Endothelial cell of umbilical vein (primary cell): ENCODE measurements around the gene ST3GAL5. TPM values are rescaled to one million over a fixed set of nuclear protein-coding genes. Genes with fewer than 3 reads are reported as not detected.

Source experiments
- BruUV-seq: library from RNA; stranded (reverse); fragments of 400-500 nt; replicated peaks from 2 replicates; lab custom pipeline; 2021; lab: Mats Ljungman, UMichigan
- CTCF ChIA-PET: fragments of 300-600, 350-600 bp; sonication (Branson Sonifier 250); formaldehyde crosslinking; loops from one replicate; lab custom pipeline; 2021; ENCODE audit warnings: antibody characterized with exemption, inconsistent platforms; lab: Charles Lee
- POLR2A ChIA-PET: fragments of 300-600, 350-600 bp; sonication (Branson Sonifier 250); formaldehyde crosslinking; loops from one replicate; lab custom pipeline; 2021; ENCODE audit warnings: antibody characterized with exemption, inconsistent platforms; lab: Charles Lee
- DNase-seq: peaks from one replicate; pipeline ENCODE4 v3.0.0-alpha.2; 2011; ENCODE audit warnings: low read depth, low spot score
- FAIRE-seq: peaks from 2 replicates; lab custom pipeline; 2011; peaks lifted over from hg19 to GRCh38; lab: Jason Lieb, UNC
- H2AFZ ChIP-seq: 2 replicates; pipeline ENCODE4 v1.6.0; 2012; ENCODE audit warnings: low read depth, low read length, control low read depth, inconsistent platforms
- H3K27ac ChIP-seq: 2 replicates; pipeline ENCODE4 v1.5.1; 2011; ENCODE audit warnings: low read depth, mild to moderate bottlenecking, control low read depth, low read length, moderate library complexity; ENCODE audit not compliant: insufficient read depth
- H3K27me3 ChIP-seq, 2 experiments: 2 replicates each; pipeline versions ENCODE4 v1.6.0 to v1.6.1; 2011; ENCODE audit warnings: low read length in 2 of 2, mixed read lengths in 1 of 2; ENCODE audit not compliant: control insufficient read depth in 2 of 2, insufficient read depth in 2 of 2
- H3K36me3 ChIP-seq, 2 experiments: 2 replicates in 1 of 2; 3 replicates in 1 of 2; pipeline ENCODE4 v1.5.1; 2011; ENCODE audit warnings: low read length in 2 of 2, mild to moderate bottlenecking in 1 of 2, moderate library complexity in 1 of 2; ENCODE audit not compliant: control insufficient read depth in 2 of 2, insufficient read depth in 2 of 2; ENCODE audit errors: extremely low read depth in 1 of 2
- H3K4me1 ChIP-seq: 3 replicates; pipeline ENCODE4 v1.5.1; 2011; ENCODE audit warnings: mild to moderate bottlenecking, low read length; ENCODE audit not compliant: control insufficient read depth, insufficient read depth; ENCODE audit errors: extremely low read depth
- H3K4me2 ChIP-seq: 2 replicates; pipeline ENCODE4 v1.6.1; 2011; ENCODE audit warnings: low read length, control low read depth, mixed read lengths; ENCODE audit not compliant: insufficient read depth
- H3K4me3 ChIP-seq, 3 experiments: fragments of 200-600 bp in 1 of 3; sonication (generic), shearing (Covaris generic) in 1 of 3; replicated peaks in 1 of 3; 2 replicates each; pipeline ENCODE4 v1.5.1; 2011 to 2016; ENCODE audit warnings: control low read depth in 3 of 3, low read length in 3 of 3, mild to moderate bottlenecking in 2 of 3, inconsistent platforms in 1 of 3, low read depth in 1 of 3, moderate library complexity in 1 of 3; ENCODE audit not compliant: insufficient read depth in 1 of 3
- H3K79me2 ChIP-seq: 2 replicates; pipeline ENCODE4 v1.6.0; 2012; ENCODE audit warnings: low read length, inconsistent platforms; ENCODE audit not compliant: control insufficient read depth, insufficient read depth
- H3K9ac ChIP-seq: replicated peaks from 2 replicates; pipeline ENCODE3; 2011; ENCODE audit warnings: low read length, control low read depth; ENCODE audit not compliant: insufficient read depth; ENCODE audit errors: extremely low read depth
- H3K9me1 ChIP-seq: replicated peaks from 3 replicates; pipeline ENCODE4 v1.6.0; 2011; ENCODE audit warnings: mild to moderate bottlenecking, low read length; ENCODE audit not compliant: control insufficient read depth, insufficient read depth; ENCODE audit errors: extremely low read depth
- H3K9me3 ChIP-seq: replicated peaks from 2 replicates; pipeline ENCODE4 v1.5.1; 2012; ENCODE audit warnings: low read length, inconsistent platforms; ENCODE audit not compliant: control insufficient read depth, insufficient read depth
- H4K20me1 ChIP-seq: replicated peaks from 2 replicates; pipeline ENCODE3; 2011; ENCODE audit warnings: mild to moderate bottlenecking, low read length; ENCODE audit not compliant: control insufficient read depth, insufficient read depth; ENCODE audit errors: extremely low read depth
- EZH2 ChIP-seq: IDR thresholded peaks from 2 replicates; pipeline ENCODE4 v1.6.1; 2012; ENCODE audit warnings: borderline replicate concordance, low read depth, mild to moderate bottlenecking, moderate library complexity, low read length, inconsistent platforms; ENCODE audit not compliant: severe bottlenecking
- FOS ChIP-seq: IDR thresholded peaks from 2 replicates; pipeline ENCODE4 v1.6.1; 2011; ENCODE audit warnings: mild to moderate bottlenecking, low read length, moderate library complexity, borderline replicate concordance; ENCODE audit not compliant: insufficient read depth
- GATA2 ChIP-seq: IDR thresholded peaks from 2 replicates; pipeline ENCODE4 v1.7.0; 2011; ENCODE audit warnings: low read depth, mild to moderate bottlenecking, moderate library complexity, mixed read lengths, low read length; ENCODE audit not compliant: insufficient read length, insufficient read depth
- JUN ChIP-seq: IDR thresholded peaks from 2 replicates; pipeline ENCODE4 v1.6.1; 2011; ENCODE audit warnings: borderline replicate concordance, low read depth; ENCODE audit not compliant: insufficient read length, insufficient read depth
- MYC ChIP-seq: IDR thresholded peaks from one replicate; pipeline ENCODE4 v1.6.1; 2011; ENCODE audit warnings: mild to moderate bottlenecking, low read depth, low read length
- POLR2A ChIP-seq: IDR thresholded peaks from 2 replicates; pipeline ENCODE4 v1.6.1; 2012; ENCODE audit warnings: low read depth, mild to moderate bottlenecking, control low read depth, low read length
- POLR2AphosphoS5 ChIP-seq: IDR thresholded peaks from 2 replicates; pipeline ENCODE4 v1.6.1; 2012; ENCODE audit warnings: low read depth, mild to moderate bottlenecking, control low read depth, low read length, moderate library complexity; ENCODE audit not compliant: insufficient read depth
- dilution Hi-C: fragments of 300-500 bp; cut with MboI; formaldehyde crosslinking; loops from one replicate; pipeline ENCODE4 v1.15.0; 2019; ENCODE audit warnings: low sequenced_read_pairs; ENCODE audit not compliant: extremely low pct_ligation_motif_present
- intact Hi-C: fragments of 100-400 bp; cut with micrococcal nuclease; formaldehyde crosslinking; loops from one replicate; pipeline ENCODE4 v1.10.0; 2022
- polyA plus RNA-seq, 4 experiments: library from polyadenylated mRNA; depleted of rRNA in 3 of 4; stranded (reverse) in 3 of 4; unstranded in 1 of 4; fragments of >200 nt; gene quantifications; 2 replicates each; pipeline versions ENCODE4 v1.2.1 to v1.2.3, GENCODE V29; 2011 to 2012; ENCODE audit warnings: missing spikeins in 1 of 4
- total RNA-seq: library from RNA; stranded (reverse); gene quantifications from 2 replicates; pipeline ENCODE4 v1.2.3, GENCODE V29; 2021
- TF ChIP-seq, protein P1 (sequence below), 2 donors: IDR thresholded peaks; 1 replicate in 1 of 2; 2 replicates in 1 of 2; pipeline ENCODE4 v1.5.1; 2011; ENCODE audit warnings: low read length in 2 of 2, mild to moderate bottlenecking in 2 of 2, moderate library complexity in 2 of 2, control low read depth in 1 of 2, inconsistent platforms in 1 of 2, low read depth in 1 of 2; ENCODE audit not compliant: insufficient read depth in 1 of 2; ENCODE audit errors: extremely low read depth in 1 of 2
- TF ChIP-seq, protein P2 (sequence below): IDR thresholded peaks from 2 replicates; pipeline ENCODE4 v1.6.1; 2011; ENCODE audit not compliant: insufficient read depth, insufficient read length

ST3GAL5 gene
- total and polyA plus RNA-seq, 2 donors (not counting 3 experiments of a cell fraction or from before 2014, with no cell fraction given): 9.5 to 16.0 TPM

DNA sequence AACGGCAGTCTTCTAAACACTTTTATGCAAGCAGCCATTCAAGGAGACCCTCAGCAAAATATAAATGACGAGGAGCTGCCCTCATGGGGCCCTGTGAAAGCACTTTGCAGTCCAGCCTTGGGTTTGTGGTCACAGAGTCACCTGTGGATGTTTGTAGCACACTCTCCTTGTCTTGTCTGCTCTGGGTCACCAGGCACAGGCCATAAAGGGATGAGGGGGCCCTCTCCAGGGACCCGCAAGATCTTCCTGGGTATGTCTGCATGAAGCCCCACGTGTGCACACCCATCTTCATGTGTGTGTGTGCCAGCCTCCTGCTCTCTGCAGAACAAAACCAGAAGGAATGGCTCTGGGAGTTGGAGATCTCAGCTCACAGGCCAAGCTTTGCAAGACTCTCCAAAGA lies 98.8 kb downstream of the ST3GAL5 start:
- Histone ChIP-seq H3K9ac (no peak overlapping the region), H3K27ac (no peak overlapping the region), H2AFZ (no peak overlapping the region), H3K4me3 (no peak overlapping the region), H3K27me3 (no peaks in the 10 kb centered on the region), H3K36me3 (peaks cover 0 to 3% of the 10 kb centered on the region in 2 experiments), H3K4me1 (peaks cover 17% of the 10 kb centered on the region), H3K79me2 (no peaks in the 10 kb centered on the region), H3K4me2 (no peak overlapping the region), H4K20me1 (no peaks in the 10 kb centered on the region), H3K9me3 (no peaks in the 10 kb centered on the region), H3K9me1 (no peaks in the 10 kb centered on the region)
- POLR2A ChIA-PET: interaction anchor here (0.8 kb wide), 1 partner anchor 18 kb away, joined by 3 read pairs; no protein-coding TSS in a partner anchor
- DNase-seq (no peak), FAIRE-seq (no peak)
- intact Hi-C loops (no loop called here), dilution Hi-C loops (no loop called here)
- TF ChIP-seq, protein P1, sequence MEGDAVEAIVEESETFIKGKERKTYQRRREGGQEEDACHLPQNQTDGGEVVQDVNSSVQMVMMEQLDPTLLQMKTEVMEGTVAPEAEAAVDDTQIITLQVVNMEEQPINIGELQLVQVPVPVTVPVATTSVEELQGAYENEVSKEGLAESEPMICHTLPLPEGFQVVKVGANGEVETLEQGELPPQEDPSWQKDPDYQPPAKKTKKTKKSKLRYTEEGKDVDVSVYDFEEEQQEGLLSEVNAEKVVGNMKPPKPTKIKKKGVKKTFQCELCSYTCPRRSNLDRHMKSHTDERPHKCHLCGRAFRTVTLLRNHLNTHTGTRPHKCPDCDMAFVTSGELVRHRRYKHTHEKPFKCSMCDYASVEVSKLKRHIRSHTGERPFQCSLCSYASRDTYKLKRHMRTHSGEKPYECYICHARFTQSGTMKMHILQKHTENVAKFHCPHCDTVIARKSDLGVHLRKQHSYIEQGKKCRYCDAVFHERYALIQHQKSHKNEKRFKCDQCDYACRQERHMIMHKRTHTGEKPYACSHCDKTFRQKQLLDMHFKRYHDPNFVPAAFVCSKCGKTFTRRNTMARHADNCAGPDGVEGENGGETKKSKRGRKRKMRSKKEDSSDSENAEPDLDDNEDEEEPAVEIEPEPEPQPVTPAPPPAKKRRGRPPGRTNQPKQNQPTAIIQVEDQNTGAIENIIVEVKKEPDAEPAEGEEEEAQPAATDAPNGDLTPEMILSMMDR (IDR thresholded peaks at IDR 0.05; ENCODE audit: extremely low read depth in 1 of 2, insufficient read depth in 1 of 2, low read depth in 1 of 2, low read length in 2 of 2): no peak
- TF ChIP-seq FOS: no peak
- CTCF ChIA-PET: interaction anchor here (0.8 to 1.8 kb wide), 6 partner anchors 7 to 61 kb away, joined by 3 to 8 read pairs (median 3); no protein-coding TSS in a partner anchor
- no TSS peak for BruUV-seq

DNA sequence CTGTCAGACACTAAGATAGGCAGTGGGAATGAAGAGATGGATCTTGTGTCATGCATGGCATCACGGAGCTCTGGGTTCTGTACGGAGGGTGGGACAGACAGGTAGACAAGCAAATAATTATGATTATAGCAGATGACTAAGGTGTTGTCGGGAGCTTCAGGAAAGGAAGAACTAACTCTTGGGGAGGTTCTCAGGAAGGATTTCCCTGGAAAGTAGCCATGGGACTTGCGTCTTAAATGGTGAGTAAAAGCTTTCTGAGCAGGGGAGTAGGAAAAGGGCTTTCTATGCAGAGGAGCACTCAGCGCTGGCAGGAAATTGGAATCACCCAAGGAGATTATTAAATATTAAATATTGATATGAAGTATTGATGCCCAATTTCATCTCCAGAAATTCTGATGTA lies 99.5 kb downstream of the ST3GAL5 start:
- dilution Hi-C loops (no loop called here), intact Hi-C loops (no loop called here)
- ChIA-PET CTCF (interaction anchor here (0.8 to 1.8 kb wide), 5 partner anchors 9 to 60 kb away, joined by 3 to 8 read pairs (median 3); no protein-coding TSS in a partner anchor), POLR2A (no interaction called here)
- no peak for TF ChIP-seq MYC
- no peak for TF ChIP-seq EZH2
- TF ChIP-seq POLR2AphosphoS5: no peak
- no peak for TF ChIP-seq GATA2
- TF ChIP-seq, protein P1 (IDR thresholded peaks at IDR 0.05; ENCODE audit: extremely low read depth in 1 of 2, insufficient read depth in 1 of 2, low read depth in 1 of 2, low read length in 2 of 2): no peak
- TF ChIP-seq JUN: no peak
- no peak for TF ChIP-seq POLR2A
- TF ChIP-seq FOS: no peak
- TF ChIP-seq, protein P2, sequence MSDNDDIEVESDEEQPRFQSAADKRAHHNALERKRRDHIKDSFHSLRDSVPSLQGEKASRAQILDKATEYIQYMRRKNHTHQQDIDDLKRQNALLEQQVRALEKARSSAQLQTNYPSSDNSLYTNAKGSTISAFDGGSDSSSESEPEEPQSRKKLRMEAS: no peak
- Histone ChIP-seq H3K9me1 (no peaks in the 10 kb centered on the region), H3K4me1 (peaks cover 17% of the 10 kb centered on the region), H3K79me2 (no peaks in the 10 kb centered on the region), H3K27ac (no peak overlapping the region), H4K20me1 (no peaks in the 10 kb centered on the region), H3K27me3 (no peaks in the 10 kb centered on the region), H3K36me3 (peaks cover 0 to 3% of the 10 kb centered on the region in 2 experiments), H3K9ac (no peak overlapping the region), H3K4me3 (no peak overlapping the region), H3K9me3 (no peaks in the 10 kb centered on the region), H2AFZ (no peak overlapping the region), H3K4me2 (no peak overlapping the region)
- DNase-seq (no peak), FAIRE-seq (no peak)
- no TSS peak for BruUV-seq
